ENCODE results near the gene DPP3. TPM values are rescaled to one million over a fixed set of nuclear protein-coding genes. Genes with fewer than 3 reads are reported as not detected.

The DPP3 gene
- total RNA-seq, 4 donors from 2014 or later = 32.8 to 116 (median 53.4) TPM

GRCh38 chr11:66546966-66547661 lies 66.9 kb downstream of the DPP3 start:
- H3K4me3 ChIP-seq = peak overlapping the region in 2 of 4 donors; percentile 86 to 92
- no peaks in the 10 kb centered on the region for H3K36me3 ChIP-seq
- in situ Hi-C loops (cut with MboI; ENCODE audit: low pct_ligation_motif_present in 1 of 4, low pct_unique_long_range_greater_than_20kb in 1 of 4, low sequenced_read_pairs in 3 of 4) (no loop called here), intact Hi-C loops (cut with DNase I; ENCODE audit: low total_unique reads) (no loop called here)
- TF ChIP-seq EP300 (IDR thresholded peaks at IDR 0.05; ENCODE audit: low read depth) (no peak), POLR2A (IDR thresholded peaks at IDR 0.05) (no peak), CTCF (IDR thresholded peaks at IDR 0.05) (no peak), POLR2AphosphoS5 (IDR thresholded peaks at IDR 0.05) (no peak)
- H3K27me3 ChIP-seq = peaks cover 11% of the 10 kb centered on the region
- no peaks in the 10 kb centered on the region for H3K9me3 ChIP-seq
- WGBS, 2 donors (ENCODE audit: low coverage in 1 of 2) = 35 to 80% methylated on average over 1 to 18 of the region's 18 CpGs
- no peak for DNase-seq
- peaks cover 6 to 30% (median 19%) of the 10 kb centered on the region in 4 donors for H3K4me1 ChIP-seq
- peak overlapping the region in 3 of 4 donors; percentile 78 to 88 (median 85) for H3K27ac ChIP-seq

GRCh38 chr11:66547662-66548009 lies 67.4 kb downstream of the DPP3 start:
- Histone ChIP-seq H3K27me3 (peaks cover 11% of the 10 kb centered on the region), H3K27ac (peak overlapping the region in 1 of 4 donors; percentile 85), H3K4me1 (peaks cover 6 to 30% (median 19%) of the 10 kb centered on the region in 4 donors), H3K9me3 (no peaks in the 10 kb centered on the region), H3K4me3 (no peak overlapping the region), H3K36me3 (no peaks in the 10 kb centered on the region)
- in situ Hi-C loops (cut with MboI; ENCODE audit: low pct_ligation_motif_present in 1 of 4, low pct_unique_long_range_greater_than_20kb in 1 of 4, low sequenced_read_pairs in 3 of 4) = no loop called here
- TF ChIP-seq POLR2A (IDR thresholded peaks at IDR 0.05) (no peak), CTCF (IDR thresholded peaks at IDR 0.05) (no peak), POLR2AphosphoS5 (IDR thresholded peaks at IDR 0.05) (no peak), EP300 (IDR thresholded peaks at IDR 0.05; ENCODE audit: low read depth) (no peak)
- WGBS, 2 donors (ENCODE audit: low coverage in 1 of 2) = 53% methylated on average over 5 of the region's 5 CpGs; no CpG with 5 or more reads in 1 of the 2 donors
- intact Hi-C loops (cut with DNase I; ENCODE audit: low total_unique reads) = no loop called here
- no peak for DNase-seq

- intact Hi-C loops (cut with DNase I; ENCODE audit: low total_unique reads) = no loop called here
- WGBS, 2 donors (ENCODE audit: low coverage in 1 of 2) = 27 to 43% methylated on average over 3 to 11 of the region's 11 CpGs
These were observed 67.8 kb downstream of the DPP3 start for GRCh38 chr11:66548041-66548440.

More at GRCh38 chr11:66548041-66548440, 67.8 kb downstream of the DPP3 start:
- DNase-seq = no peak
- no peaks in the 10 kb centered on the region for H3K9me3 ChIP-seq
- TF ChIP-seq CTCF (IDR thresholded peaks at IDR 0.05) (no peak), EP300 (IDR thresholded peaks at IDR 0.05; ENCODE audit: low read depth) (no peak), POLR2A (IDR thresholded peaks at IDR 0.05) (no peak), POLR2AphosphoS5 (IDR thresholded peaks at IDR 0.05) (no peak)
- peaks cover 11% of the 10 kb centered on the region for H3K27me3 ChIP-seq
- H3K27ac ChIP-seq = no peak overlapping the region
- in situ Hi-C loops (cut with MboI; ENCODE audit: low pct_ligation_motif_present in 1 of 4, low pct_unique_long_range_greater_than_20kb in 1 of 4, low sequenced_read_pairs in 3 of 4) = no loop called here
- H3K4me3 ChIP-seq = no peak overlapping the region
- H3K36me3 ChIP-seq = no peaks in the 10 kb centered on the region
- peaks cover 6 to 30% (median 19%) of the 10 kb centered on the region in 4 donors for H3K4me1 ChIP-seq

Measured in transverse colon (tissue), 4 donors.